NCI-H748 (cell line): ENCODE measurements around the gene PHACTR1.

ENCODE experiments used
- DNase-seq: peaks from one replicate; lab custom pipeline; 2025; ENCODE audit not compliant: unreplicated experiment; lab: John Stamatoyannopoulos, UW

PHACTR1 gene

DNA sequence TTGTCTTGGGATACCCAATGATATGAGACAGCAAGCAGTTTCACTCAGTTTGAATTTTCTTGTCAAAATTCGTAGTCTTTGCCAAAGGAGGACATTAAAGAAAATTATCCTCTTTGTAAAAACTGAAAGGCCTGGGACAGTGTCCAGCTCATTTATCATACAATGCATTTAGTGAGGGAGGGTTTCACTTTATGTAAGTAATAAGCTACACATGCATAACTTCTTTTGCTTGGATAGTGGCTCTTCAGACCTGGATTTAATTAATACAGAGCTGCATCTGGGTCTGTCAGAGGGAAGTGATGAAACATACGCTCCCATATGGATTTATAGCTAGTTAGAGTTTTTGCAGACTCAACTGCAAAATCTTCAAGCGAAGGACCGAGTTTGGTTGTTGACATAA is 175.6 kb downstream of the PHACTR1 start:
- no peak for DNase-seq

DNA sequence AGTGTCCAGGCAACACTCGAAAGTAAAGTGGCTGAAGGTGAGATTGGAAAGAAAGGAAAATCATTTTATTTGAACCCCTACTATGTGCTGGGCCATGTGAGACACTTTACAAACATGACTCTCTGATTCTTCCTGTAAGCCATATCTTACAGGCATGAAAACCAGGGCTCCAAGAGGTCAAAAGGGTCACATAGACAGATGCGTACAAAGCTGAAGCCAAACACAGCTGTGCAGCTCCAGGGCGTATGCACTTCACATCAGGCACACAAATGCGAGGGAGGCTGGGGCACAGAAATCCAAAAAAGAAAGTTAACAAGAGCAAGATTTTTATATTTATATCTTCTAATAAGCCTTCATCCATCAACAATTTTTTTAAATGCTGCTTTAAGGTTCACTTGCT is 176.5 kb downstream of the PHACTR1 start:
- no peak for DNase-seq

DNA sequence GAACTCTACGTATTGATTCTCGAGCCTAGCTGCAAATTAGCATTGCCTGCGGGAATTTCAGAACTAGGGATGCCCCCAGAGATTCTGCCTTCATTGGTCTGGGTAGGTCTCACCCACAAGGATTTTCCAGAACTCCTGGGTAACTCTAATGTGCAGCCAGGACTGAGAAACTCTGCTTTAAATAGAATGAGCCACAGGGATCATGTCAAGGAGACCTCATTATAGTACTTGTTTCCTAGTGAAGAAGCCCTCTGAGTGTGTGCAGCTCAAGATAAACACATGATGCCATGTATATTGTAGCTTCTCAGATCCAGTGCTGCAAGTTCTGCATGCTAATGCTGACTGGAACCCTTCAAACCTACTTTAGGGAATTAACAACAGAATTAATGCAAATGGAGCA is 179.2 kb downstream of the PHACTR1 start:
- DNase-seq = no peak

DNA sequence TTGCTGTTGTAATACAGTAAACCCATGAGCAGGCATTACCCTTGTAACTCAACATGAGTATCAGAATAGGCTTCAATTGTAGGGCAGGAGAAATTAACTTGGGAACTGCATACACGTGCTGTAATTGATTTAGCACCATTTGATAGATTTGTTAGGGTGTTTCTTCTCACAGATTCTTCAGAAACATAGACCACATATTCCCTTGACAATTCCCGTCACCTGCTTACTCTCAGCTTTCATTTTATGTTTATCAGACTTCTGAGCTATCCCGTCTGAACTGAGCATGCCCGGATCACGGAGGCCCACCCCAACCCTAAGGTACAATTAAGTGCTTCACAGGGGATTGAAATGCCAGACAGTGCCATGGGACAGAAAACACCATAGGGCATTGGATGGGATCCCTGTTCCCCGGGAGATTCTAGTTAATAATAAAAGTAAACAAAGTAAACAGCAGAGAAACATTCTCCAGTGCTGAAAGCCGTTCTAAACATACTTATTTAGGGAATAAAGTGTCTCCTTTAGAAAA is 179.7 kb downstream of the PHACTR1 start:
- no peak for DNase-seq

DNA sequence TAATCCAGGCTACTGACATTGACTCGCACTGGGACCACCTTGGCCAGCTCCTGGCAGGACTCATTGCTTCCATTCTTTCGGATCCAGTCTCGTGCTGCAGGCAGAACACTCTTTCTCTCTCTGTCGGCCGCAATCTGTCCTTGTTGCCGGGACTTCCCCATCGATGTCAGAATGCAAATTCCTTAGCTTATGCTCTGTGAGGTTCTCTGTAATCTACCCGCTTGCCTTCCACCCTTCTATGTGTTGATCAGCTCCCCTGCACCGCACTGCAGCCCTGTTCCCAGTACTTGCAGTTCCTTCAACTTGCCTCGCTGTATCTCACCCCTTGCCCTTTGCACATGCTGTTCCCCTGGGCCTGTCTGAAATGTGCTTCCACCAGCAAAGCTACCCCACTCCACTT is 182.0 kb downstream of the PHACTR1 start:
- DNase-seq = no peak

DNA sequence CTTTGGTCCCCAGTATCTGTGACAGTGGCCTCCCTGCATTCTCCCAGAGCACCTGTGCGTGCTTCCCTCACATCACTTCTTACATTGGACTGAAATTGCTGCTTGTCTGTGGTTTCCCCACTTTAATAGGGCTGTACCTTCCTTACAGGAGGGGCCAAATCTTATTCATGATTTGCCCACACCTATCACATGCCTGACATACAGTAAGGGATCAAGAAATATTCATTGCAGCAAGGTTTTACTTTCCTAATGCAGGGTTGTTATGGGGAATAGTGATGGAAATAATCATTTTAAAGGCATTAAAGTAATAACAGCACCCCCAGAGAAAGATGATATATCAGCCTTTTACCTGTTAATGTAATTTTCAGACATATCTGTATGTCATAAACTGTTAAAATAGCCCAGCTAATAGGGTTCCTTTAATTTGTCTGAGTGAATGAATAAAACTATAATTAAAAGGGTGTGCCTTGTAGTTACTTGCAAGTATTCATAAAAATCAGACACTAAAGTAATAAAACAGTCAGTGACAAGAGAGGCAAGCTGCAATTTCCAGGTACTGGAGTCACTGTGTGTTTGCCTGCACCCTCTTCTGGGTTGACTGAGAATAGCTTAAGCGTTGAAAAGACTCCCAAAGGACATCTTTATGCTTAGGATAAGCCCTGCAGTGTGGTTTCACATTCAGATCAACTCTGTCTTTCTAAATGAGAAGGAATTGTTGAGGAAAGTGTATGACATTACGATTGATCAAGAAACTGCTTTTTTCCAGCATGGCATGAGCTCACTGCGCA is 182.7 kb downstream of the PHACTR1 start:
- no peak for DNase-seq

DNA sequence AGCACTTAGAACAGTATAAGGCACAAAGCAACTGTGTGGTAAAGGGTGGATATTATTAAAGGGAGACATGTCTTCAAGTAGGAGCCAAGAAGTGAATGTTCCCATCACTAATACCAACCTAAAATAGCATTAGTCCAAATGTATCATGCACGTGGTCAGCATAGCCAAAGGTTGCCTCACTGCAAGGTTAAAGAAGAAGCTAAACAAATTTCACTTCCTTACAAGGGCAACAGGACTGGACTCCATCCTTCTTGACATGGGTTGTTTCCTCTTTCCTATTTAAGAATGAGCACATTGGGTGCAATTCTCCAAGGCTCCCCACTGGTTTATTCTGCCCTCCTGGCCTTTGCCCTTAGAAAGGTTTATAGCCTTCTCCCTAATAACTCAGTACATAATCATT is 186.7 kb downstream of the PHACTR1 start:
- DNase-seq = no peak

DNA sequence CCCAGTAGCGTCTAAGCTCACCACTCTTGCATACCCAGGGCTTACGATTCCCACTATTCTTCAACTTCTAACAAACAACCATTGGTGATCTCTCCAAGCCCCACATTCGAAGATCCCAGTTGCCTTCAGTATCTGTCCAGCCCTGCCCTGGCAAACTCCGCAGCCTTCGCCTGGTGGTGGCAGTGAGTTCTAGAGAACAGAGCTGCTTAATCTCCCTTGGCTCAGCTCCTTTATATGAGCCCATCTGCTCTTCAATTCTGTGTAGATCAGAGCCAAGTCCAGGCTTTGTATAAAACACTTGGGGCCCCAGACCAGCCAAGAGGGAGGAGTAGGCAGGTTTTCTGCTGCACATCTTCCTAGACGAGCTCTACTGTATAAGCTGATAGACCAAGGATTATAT is 193.3 kb downstream of the PHACTR1 start:
- peak; percentile 45 for DNase-seq

DNA sequence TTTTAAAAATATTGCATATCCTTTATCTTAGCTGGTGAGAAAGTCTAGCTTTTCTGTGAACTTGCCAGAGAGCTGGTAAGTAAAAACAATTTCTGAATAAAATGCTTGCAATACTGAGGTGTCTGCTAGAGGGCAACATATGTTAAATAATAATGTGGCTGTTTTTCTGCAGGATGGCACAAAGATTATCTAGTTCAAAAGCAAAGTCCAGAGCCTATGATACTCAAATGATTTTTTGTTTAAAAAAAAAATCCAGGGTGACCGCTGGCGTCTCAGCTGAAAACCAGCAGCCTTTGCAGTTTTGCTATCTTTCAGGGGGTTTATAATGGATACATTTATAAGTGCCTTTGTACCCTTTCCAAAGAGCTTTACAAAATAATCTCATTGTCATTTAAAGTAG is 194.9 kb downstream of the PHACTR1 start:
- peak; percentile 75 for DNase-seq

DNA sequence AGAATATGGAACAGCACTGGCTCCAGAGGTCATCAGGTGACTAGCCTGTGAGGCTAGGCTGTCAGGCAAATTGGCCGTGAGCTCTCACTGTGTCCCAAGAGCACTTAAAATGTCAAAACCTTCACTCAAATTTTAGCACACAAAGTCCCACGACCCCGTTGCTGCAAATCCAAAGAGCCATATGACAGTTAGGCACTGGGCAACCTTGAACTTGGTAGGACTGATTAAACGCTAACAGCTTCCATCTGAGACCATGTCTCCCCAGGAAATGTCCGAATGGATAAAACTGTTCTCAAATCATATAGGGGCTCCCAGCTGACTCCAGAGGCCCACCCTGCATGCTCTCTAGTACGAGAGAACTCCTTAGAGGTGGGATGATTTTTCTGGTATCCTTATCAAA is 196.6 kb downstream of the PHACTR1 start:
- no peak for DNase-seq

DNA sequence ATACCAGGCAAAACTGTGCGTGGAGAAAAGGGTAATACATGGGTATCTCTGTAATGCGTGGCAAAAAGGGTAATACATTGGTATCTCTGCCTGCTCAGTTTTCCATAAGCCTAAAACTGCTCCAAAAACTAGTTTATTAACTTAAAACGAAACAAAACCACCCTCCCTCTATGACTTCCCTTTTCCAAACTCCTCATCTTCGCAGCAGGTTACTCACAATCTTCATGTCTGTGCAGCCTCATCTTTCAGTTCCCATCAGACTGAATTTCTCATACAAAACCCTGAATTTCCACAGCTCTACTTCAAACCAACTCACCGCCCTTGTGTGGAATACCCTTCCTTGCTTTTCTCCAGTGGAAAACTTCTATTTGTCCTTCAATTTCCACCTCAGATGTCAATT is 199.4 kb downstream of the PHACTR1 start:
- DNase-seq = no peak

DNA sequence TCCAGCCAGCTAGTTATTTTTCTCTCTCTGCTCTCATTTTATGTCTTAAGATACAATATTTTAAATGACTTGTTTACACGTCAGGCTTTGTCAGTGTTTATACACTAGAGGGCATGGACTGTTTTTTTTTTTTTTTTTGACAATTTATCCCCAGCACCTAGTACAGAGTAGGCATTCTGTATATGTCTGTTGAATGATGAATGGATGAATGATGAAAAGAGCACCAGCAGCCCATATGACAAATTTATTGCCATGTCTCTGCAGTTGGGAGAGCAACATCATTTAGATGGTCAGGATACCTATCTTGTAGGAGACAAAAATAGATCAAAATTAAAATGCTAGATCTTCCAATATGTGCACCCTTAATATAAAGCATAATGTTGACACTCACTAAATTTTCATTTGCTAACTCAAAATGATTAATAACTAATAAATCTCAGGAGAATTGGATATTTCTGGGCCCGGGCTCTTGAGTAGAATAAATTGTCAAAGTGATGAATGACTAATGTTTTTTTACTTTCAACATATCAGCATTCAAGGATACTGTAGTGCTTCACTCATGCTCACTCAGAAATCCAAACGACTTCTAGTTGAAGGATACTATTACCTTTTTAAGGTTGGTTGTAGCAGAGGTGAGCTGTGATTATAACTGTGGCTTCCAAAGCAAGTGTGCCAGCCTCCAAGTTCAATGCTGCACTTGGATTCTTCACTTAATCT is 200.0 kb downstream of the PHACTR1 start:
- no peak for DNase-seq

DNA sequence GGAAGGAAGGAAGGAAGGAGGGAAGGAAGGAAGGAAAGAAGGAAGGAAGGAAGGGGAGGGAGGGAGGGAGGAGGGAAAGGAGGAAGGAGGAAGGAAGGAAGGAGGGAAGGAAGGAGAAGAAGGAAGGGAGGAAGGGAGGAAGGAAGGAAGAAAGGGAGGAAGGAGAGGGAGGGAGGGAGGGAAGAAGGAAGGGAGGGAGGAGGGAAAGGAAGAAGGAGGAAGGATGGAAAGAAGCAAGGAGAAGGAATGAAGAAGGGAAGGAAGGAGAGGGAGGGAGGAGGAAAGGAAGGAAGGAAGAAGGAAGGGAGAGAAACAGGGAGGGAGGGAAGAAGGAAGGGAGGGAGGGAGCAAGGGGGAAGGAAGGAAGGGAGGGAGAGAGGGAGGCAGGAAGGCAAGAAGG is 204.9 kb downstream of the PHACTR1 start:
- no peak for DNase-seq

DNA sequence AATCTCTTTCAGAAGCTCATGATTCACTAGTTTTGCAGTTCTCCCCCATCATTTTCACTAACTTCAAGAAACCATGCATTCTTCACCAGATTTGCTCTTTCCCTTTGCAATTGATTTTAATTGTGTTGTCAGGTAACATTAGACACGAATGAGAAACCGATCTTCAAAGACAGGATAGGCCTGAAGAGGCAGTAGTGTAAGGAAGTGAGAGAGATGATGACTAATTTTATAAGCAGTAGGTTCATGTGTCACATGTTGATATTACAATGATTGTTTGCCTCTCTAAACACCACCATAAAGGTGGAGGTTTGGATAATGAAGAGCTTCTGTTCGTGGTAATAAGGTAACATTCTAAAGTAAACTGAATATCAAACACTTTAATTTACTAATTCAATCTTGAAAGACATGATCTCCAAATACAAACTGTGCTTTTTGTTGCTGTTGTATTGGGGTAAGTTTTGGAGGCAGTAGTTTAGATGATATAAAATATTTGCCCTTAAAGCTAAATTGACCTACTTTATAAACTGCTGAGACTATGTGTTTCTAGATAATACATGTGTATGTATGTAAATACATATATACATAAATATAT is 207.2 kb downstream of the PHACTR1 start:
- no peak for DNase-seq

DNA sequence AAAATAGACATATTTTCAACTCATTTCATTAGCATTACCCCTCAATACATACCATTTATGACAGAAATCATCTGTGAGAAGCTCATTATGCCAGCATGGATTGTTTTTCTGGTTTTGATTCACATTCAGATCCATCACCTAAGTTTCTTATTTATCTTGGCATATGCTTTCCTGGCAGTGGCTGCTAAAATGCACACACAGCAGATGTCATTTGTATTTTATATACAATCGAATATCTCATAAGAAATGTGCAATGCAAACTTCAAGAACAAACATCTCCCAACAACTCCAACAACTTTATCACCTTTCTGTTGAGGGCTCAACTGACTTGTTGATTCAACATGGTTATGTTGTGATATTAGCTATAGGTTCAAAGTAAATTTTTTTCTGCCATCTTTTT is 208.3 kb downstream of the PHACTR1 start:
- DNase-seq = no peak

DNA sequence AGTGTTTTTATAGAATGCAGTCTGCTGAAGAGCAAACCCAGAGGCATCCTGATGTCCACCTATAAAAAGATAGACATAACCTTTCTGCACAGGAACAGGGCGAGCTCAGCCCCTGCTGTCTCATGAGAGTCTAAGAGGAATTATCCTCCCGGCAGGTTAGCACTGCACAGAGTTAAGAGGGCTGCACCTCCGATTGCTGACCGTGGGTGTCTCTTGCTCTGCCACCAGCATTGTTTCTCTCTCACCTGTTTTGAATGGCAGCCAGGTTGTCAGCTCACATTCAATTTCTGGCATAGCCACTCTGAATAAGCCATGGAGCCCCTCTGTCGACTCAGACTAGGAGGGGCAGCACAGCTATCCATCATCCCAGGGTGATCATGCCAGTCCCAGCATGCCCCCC is 211.2 kb downstream of the PHACTR1 start:
- peak; percentile 42 for DNase-seq

DNA sequence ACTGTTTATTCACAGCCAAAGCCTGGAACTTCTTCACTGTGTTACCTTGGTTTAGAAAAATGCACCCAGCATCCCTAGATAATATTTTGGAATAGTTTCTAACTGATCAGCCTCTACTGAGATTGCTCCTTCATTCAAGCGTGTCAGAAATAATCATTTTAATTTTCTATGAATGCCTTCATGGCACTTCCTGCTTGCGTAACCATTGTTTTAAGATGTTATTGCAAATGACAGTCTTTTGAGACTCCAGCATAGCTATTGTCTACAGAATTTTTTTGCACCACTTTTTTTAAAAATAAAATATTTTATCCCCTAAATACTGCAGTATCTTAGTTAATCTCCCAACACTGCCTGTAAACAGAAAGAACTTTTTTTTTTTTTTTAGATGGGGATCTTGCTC is 213.1 kb downstream of the PHACTR1 start:
- DNase-seq = no peak

DNA sequence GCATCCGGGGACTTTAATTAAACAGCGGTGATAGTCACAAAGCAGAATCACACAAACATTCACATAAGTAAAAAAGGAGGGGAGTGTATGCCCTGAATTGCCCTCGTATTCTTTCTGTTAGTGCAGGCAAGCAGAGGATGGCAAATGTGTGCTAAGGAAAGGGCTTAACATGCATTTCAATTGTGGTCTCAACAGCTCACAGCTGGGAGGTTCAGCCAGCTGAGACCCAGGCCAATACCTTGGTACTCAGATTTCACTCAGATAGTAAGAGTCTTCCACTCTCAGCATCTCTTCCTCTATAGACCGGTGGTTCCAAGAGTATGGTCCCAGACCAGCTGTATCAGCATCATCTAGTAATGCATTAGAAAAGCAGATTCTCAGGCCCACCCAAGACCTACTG is 215.1 kb downstream of the PHACTR1 start:
- no peak for DNase-seq

DNA sequence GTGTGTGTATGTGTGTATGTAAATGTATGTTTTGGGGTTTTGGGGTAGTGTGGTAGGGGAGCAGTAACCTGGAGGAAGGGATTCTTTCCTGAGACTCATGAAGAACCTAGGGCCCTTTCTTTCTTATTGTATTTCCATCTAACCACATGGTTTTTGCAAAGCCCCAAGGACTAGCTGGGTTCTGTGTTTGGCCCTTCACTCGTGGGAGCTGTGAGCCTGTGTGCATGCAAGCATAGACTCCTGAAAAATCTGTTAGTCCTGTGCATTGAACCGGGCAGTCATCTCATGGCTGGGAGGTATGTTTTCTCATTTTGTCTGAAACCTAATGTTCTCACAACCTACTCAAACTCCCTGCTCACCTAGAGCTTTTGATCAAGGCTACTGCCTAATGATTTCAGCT is 219.1 kb downstream of the PHACTR1 start:
- DNase-seq = no peak

DNA sequence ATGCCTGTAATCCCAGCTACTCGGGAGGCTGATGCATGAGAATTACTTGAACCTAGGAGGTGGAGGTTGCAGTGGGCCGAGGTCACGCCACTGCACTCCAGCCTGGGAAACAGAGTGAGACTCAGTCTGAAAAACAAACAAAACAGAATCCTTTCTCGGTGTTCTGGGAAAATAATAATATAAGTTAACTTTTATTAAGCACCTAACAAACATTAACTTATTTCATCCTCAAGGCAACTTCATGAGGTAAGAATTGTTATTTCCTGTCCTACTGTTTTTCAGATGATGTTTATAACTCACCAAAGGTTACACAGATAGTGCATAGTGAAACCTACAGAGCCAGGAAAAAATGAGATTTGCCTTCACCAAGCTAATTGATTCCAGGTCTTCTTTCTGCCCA is 221.4 kb downstream of the PHACTR1 start:
- DNase-seq = no peak

DNA sequence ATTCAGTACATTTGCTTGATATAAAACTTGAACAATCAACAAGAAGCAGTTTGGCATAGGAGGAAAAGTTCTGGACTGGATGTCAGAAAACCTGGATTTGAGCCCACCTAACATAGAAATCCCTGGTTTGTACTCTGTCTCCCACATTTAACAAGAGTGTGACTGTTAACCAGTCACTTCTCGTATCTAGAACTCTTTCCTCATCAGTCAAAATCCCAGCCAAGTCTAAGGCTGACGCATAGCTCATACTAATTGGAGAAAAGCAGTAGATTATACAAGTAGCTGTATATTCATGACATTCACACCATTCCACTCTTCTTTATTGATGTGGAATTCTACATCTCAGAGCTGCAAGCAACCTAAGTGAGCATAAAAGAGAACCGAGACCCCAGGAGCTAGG is 222.7 kb downstream of the PHACTR1 start:
- DNase-seq = no peak

DNA sequence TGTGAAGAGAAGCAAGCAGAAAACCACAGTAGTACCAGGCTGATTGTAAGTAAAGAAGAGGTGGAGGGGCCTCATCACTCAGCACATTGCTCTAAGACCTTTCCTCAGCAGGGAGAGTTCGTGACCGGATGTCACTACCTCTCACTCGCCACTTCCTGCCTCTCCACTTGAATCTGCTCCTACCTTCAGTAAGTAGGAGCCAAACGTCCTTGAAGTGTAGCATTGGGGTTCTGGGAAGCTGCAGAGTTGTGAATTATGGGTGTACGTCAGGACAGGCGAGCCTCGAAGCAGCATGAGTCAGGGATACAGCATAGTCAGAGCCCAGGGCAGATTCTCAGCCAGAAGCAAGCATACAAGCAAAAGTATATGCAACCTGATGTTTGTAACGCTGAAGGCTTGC is 224.9 kb downstream of the PHACTR1 start:
- DNase-seq = no peak
